GM18520 (cell line): ENCODE data around the gene KIF1B.

ENCODE experiments used
- ATAC-seq: cut with Tn5 transposase; IDR thresholded peaks from one replicate; pipeline ENCODE4 v1.9.1; 2021; ENCODE audit not compliant: unreplicated experiment

The KIF1B gene

GRCh38 chr1:10272274-10272673 is 61.9 kb downstream of the KIF1B start:
- no peak for ATAC-seq

- no peak for ATAC-seq
Measured at GRCh38 chr1:10278880-10279279, 68.5 kb downstream of the KIF1B start.

- ATAC-seq, result no peak
Measured at GRCh38 chr1:10280439-10281350, 70.3 kb downstream of the KIF1B start.

- ATAC-seq, result peak; percentile 58
Measured at GRCh38 chr1:10283318-10283984, 73.1 kb downstream of the KIF1B start.

GRCh38 chr1:10286244-10286643 is 75.9 kb downstream of the KIF1B start:
- no peak for ATAC-seq

- ATAC-seq, result no peak
Measured at GRCh38 chr1:10287023-10287645, 76.8 kb downstream of the KIF1B start.

- ATAC-seq, result no peak
Measured at GRCh38 chr1:10288029-10288615, 77.8 kb downstream of the KIF1B start.

- no peak for ATAC-seq
Measured at GRCh38 chr1:10291705-10292104, 81.3 kb downstream of the KIF1B start.

- no peak for ATAC-seq
Measured at GRCh38 chr1:10292188-10292587, 81.8 kb downstream of the KIF1B start.

GRCh38 chr1:10295481-10296085 is 85.2 kb downstream of the KIF1B start:
- no peak for ATAC-seq

GRCh38 chr1:10299151-10299550 is 88.8 kb downstream of the KIF1B start:
- no peak for ATAC-seq

GRCh38 chr1:10302416-10302815 is 92.0 kb downstream of the KIF1B start:
- no peak for ATAC-seq

- ATAC-seq, result no peak
Measured at GRCh38 chr1:10304295-10304694, 93.9 kb downstream of the KIF1B start.

GRCh38 chr1:10306435-10306834 is 96.1 kb downstream of the KIF1B start:
- no peak for ATAC-seq

- no peak for ATAC-seq
Measured at GRCh38 chr1:10308001-10308400, 97.6 kb downstream of the KIF1B start.

- no peak for ATAC-seq
Measured at GRCh38 chr1:10309243-10310011, 99.1 kb downstream of the KIF1B start.

GRCh38 chr1:10316752-10317151 is 106.4 kb downstream of the KIF1B start:
- ATAC-seq, result no peak

GRCh38 chr1:10319750-10320149 is 109.4 kb downstream of the KIF1B start:
- ATAC-seq, result no peak

GRCh38 chr1:10320336-10320735 is 110.0 kb downstream of the KIF1B start:
- ATAC-seq, result no peak

- ATAC-seq, result no peak
Measured at GRCh38 chr1:10322821-10323220, 112.5 kb downstream of the KIF1B start.
